Mesendoderm (in vitro differentiated cells): ENCODE results near the gene DNAJB12.
"Not testable (repeated sequence)": the region's sequence is repeated elsewhere in the genome, so short reads cannot be mapped to it uniquely, and the experiment has no call there.

Experiments used
- DNase-seq: peaks from one replicate; pipeline ENCODE4 v3.0.0; 2013
- H2AK5ac ChIP-seq: 2 replicates; pipeline ENCODE4 v1.6.1; 2013; ENCODE audit warnings: low read length, inconsistent platforms
- H2BK120ac ChIP-seq: 2 replicates; pipeline ENCODE4 v1.6.1; 2013; ENCODE audit warnings: low read depth, mild to moderate bottlenecking, low read length, moderate library complexity, mixed read lengths
- H2BK15ac ChIP-seq: replicated peaks from 2 replicates; pipeline ENCODE4 v1.6.1; 2013; ENCODE audit warnings: low read depth, mild to moderate bottlenecking, moderate library complexity
- H2BK5ac ChIP-seq: 2 replicates; pipeline ENCODE4 v1.6.1; 2013; ENCODE audit warnings: low read length, inconsistent platforms
- H3K18ac ChIP-seq: 2 replicates; pipeline ENCODE4 v1.6.1; 2013; ENCODE audit warnings: mild to moderate bottlenecking, low read length, mixed read lengths
- H3K23ac ChIP-seq: one replicate; pipeline ENCODE4 v1.6.1; 2013; ENCODE audit warnings: low read length
- H3K27ac ChIP-seq: 2 replicates; pipeline ENCODE4 v1.5.1; 2013; ENCODE audit warnings: low read depth, mild to moderate bottlenecking, inconsistent platforms, low read length, moderate library complexity
- H3K27me3 ChIP-seq: 2 replicates; pipeline ENCODE4 v1.6.1; 2013; ENCODE audit warnings: low read length, control low read depth, mild to moderate bottlenecking, inconsistent platforms; ENCODE audit not compliant: insufficient read depth, poor library complexity
- H3K36me3 ChIP-seq: 2 replicates; pipeline ENCODE4 v1.6.1; 2013; ENCODE audit warnings: low read length, inconsistent platforms; ENCODE audit not compliant: control insufficient read depth, insufficient read depth
- H3K4ac ChIP-seq: one replicate; pipeline ENCODE4 v1.6.1; 2013; ENCODE audit warnings: low read depth, mild to moderate bottlenecking, low read length, moderate library complexity
- H3K4me1 ChIP-seq: 2 replicates; pipeline ENCODE4 v1.6.1; 2013; ENCODE audit warnings: low read depth, low read length, inconsistent platforms; ENCODE audit not compliant: control insufficient read depth
- H3K4me2 ChIP-seq: 2 replicates; pipeline ENCODE4 v1.6.1; 2013; ENCODE audit warnings: low read length
- H3K4me3 ChIP-seq: 2 replicates; pipeline ENCODE4 v1.5.1; 2013; ENCODE audit warnings: mild to moderate bottlenecking, low read length
- H3K56ac ChIP-seq: one replicate; pipeline ENCODE4 v1.6.1; 2013; ENCODE audit warnings: low read length
- H3K79me1 ChIP-seq: 2 replicates; pipeline ENCODE4 v1.6.1; 2013; ENCODE audit warnings: low read length, inconsistent platforms
- H3K79me2 ChIP-seq: 2 replicates; pipeline ENCODE4 v1.6.1; 2013; ENCODE audit warnings: mild to moderate bottlenecking, low read length; ENCODE audit not compliant: control insufficient read depth, insufficient read depth
- H3K9ac ChIP-seq: 2 replicates; pipeline ENCODE4 v1.6.1; 2013; ENCODE audit warnings: low read length, inconsistent platforms
- H4K5ac ChIP-seq: one replicate; pipeline ENCODE4 v1.6.1; 2013; ENCODE audit warnings: low read length
- H4K8ac ChIP-seq: one replicate; pipeline ENCODE4 v1.6.1; 2013; ENCODE audit warnings: low read depth, mild to moderate bottlenecking, control low read depth, low read length, moderate library complexity
- WGBS: extraction: QIAGEN DNeasy Blood & Tissue Kit; methylation state at CpG from one replicate; pipeline ENCODE4 v1.1.7; 2013; ENCODE audit warnings: low lambda C conversion rate, missing lambda C conversion rate; ENCODE audit not compliant: insufficient coverage; ENCODE audit errors: extremely low coverage; 5-methylcytosine and 5-hydroxymethylcytosine counted together

The DNAJB12 gene

GRCh38 chr10:72309290-72310240 lies 45.2 kb downstream of the DNAJB12 start:
- Histone ChIP-seq H3K4me3 (no peak overlapping the region), H3K23ac (no peak overlapping the region), H3K79me1 (no peaks in the 10 kb centered on the region), H4K5ac (no peak overlapping the region), H3K9ac (no peak overlapping the region), H2BK120ac (no peak overlapping the region), H3K4me1 (no peaks in the 10 kb centered on the region), H2BK15ac (no peak overlapping the region), H3K4ac (no peak overlapping the region), H4K8ac (no peak overlapping the region), H3K36me3 (no peaks in the 10 kb centered on the region), H3K18ac (no peak overlapping the region), H3K27me3 (no peaks in the 10 kb centered on the region), H3K4me2 (no peak overlapping the region), H3K27ac (no peak overlapping the region), H2AK5ac (no peak overlapping the region), H3K56ac (peak overlapping the region; percentile 73), H2BK5ac (no peak overlapping the region), H3K79me2 (no peaks in the 10 kb centered on the region)
- no CpG with 5 or more reads among the region's 21 CpGs for WGBS
- DNase-seq: no peak

- H2AK5ac ChIP-seq: no peak overlapping the region
- H3K9ac ChIP-seq: no peak overlapping the region
- H3K4me3 ChIP-seq: no peak overlapping the region
- H3K56ac ChIP-seq: peak overlapping the region; percentile 49
- no peak overlapping the region for H3K23ac ChIP-seq
- H3K4me2 ChIP-seq: no peak overlapping the region
- H4K5ac ChIP-seq: no peak overlapping the region
- H3K36me3 ChIP-seq: no peaks in the 10 kb centered on the region
- H3K79me2 ChIP-seq: no peaks in the 10 kb centered on the region
- no peak overlapping the region for H3K18ac ChIP-seq
- H4K8ac ChIP-seq: no peak overlapping the region
- whole genome bisulfite sequencing: no CpG with 5 or more reads among the region's 7 CpGs
- no peaks in the 10 kb centered on the region for H3K4me1 ChIP-seq
- H2BK5ac ChIP-seq: no peak overlapping the region
- H3K27ac ChIP-seq: no peak overlapping the region
- no peak for DNase-seq
- no peak overlapping the region for H2BK120ac ChIP-seq
- no peak overlapping the region for H3K4ac ChIP-seq
- no peaks in the 10 kb centered on the region for H3K27me3 ChIP-seq
- H3K79me1 ChIP-seq: no peaks in the 10 kb centered on the region
- no peak overlapping the region for H2BK15ac ChIP-seq
These were observed 46.3 kb downstream of the DNAJB12 start for GRCh38 chr10:72308320-72308987.

- H3K4me3 ChIP-seq, H3K4me1 ChIP-seq, H3K56ac ChIP-seq, H2BK5ac ChIP-seq, H3K79me2 ChIP-seq, H4K8ac ChIP-seq, H2BK120ac ChIP-seq, DNase-seq, H3K79me1 ChIP-seq, H4K5ac ChIP-seq, H3K4ac ChIP-seq, H2AK5ac ChIP-seq, H3K27ac ChIP-seq, H2BK15ac ChIP-seq, H3K18ac ChIP-seq, H3K9ac ChIP-seq, H3K36me3 ChIP-seq, H3K27me3 ChIP-seq, H3K23ac ChIP-seq, H3K4me2 ChIP-seq: not testable (repeated sequence)
- WGBS: no CpG with 5 or more reads among the region's 7 CpGs
These were observed 47.0 kb downstream of the DNAJB12 start for GRCh38 chr10:72307711-72308110.

- H4K8ac ChIP-seq: no peak overlapping the region
- H3K18ac ChIP-seq: no peak overlapping the region
- H2BK5ac ChIP-seq: no peak overlapping the region
- H3K4me3 ChIP-seq: no peak overlapping the region
- no peaks in the 10 kb centered on the region for H3K4me1 ChIP-seq
- no peak overlapping the region for H3K4me2 ChIP-seq
- no peak overlapping the region for H2AK5ac ChIP-seq
- DNase-seq: no peak
- H3K27ac ChIP-seq: no peak overlapping the region
- no peak overlapping the region for H2BK120ac ChIP-seq
- H3K27me3 ChIP-seq: no peaks in the 10 kb centered on the region
- no peak overlapping the region for H2BK15ac ChIP-seq
- no peak overlapping the region for H4K5ac ChIP-seq
- H3K36me3 ChIP-seq: no peaks in the 10 kb centered on the region
- H3K79me2 ChIP-seq: no peaks in the 10 kb centered on the region
- no peak overlapping the region for H3K56ac ChIP-seq
- WGBS: no CpG with 5 or more reads among the region's 5 CpGs
- H3K79me1 ChIP-seq: no peaks in the 10 kb centered on the region
- H3K9ac ChIP-seq: no peak overlapping the region
- no peak overlapping the region for H3K23ac ChIP-seq
- no peak overlapping the region for H3K4ac ChIP-seq
These were observed 48.4 kb downstream of the DNAJB12 start for GRCh38 chr10:72306215-72306760.

GRCh38 chr10:72303424-72304128 lies 51.1 kb downstream of the DNAJB12 start:
- Histone ChIP-seq H2BK120ac (no peak overlapping the region), H3K4me1 (no peaks in the 10 kb centered on the region), H4K5ac (no peak overlapping the region), H3K79me2 (no peaks in the 10 kb centered on the region), H3K36me3 (no peaks in the 10 kb centered on the region), H3K27me3 (no peaks in the 10 kb centered on the region), H2BK5ac (no peak overlapping the region), H3K23ac (no peak overlapping the region), H3K4me2 (no peak overlapping the region), H4K8ac (no peak overlapping the region), H3K79me1 (no peaks in the 10 kb centered on the region), H3K4me3 (no peak overlapping the region), H3K56ac (no peak overlapping the region), H3K27ac (no peak overlapping the region), H3K18ac (no peak overlapping the region), H2BK15ac (no peak overlapping the region), H3K9ac (no peak overlapping the region), H2AK5ac (no peak overlapping the region), H3K4ac (no peak overlapping the region)
- WGBS: no CpG with 5 or more reads among the region's 8 CpGs
- no peak for DNase-seq
